Nephron (organoid): Measurements from ENCODE around the gene CBX2.

Experiments
- H3K27ac Mint-ChIP-seq, 3 experiments: 2 replicates each; pipeline ENCODE4 v1.8.0; 2020; ENCODE audit warnings: mixed read lengths in 3 of 3, mild to moderate bottlenecking in 2 of 3, moderate library complexity in 1 of 3
- H3K27me3 Mint-ChIP-seq: 2 replicates; pipeline ENCODE4 v1.8.0; 2021; ENCODE audit warnings: low read depth, mild to moderate bottlenecking, moderate library complexity, mixed read lengths
- H3K36me3 Mint-ChIP-seq: 2 replicates; pipeline ENCODE4 v1.8.0; 2020; ENCODE audit warnings: low read depth, mixed read lengths
- H3K4me1 Mint-ChIP-seq: 2 replicates; pipeline ENCODE4 v1.8.0; 2020; ENCODE audit warnings: mixed read lengths
- H3K4me3 Mint-ChIP-seq, 3 experiments: 2 replicates each; pipeline ENCODE4 v1.8.0; 2020; ENCODE audit warnings: mild to moderate bottlenecking in 3 of 3, mixed read lengths in 3 of 3, moderate library complexity in 2 of 3
- H3K9me3 Mint-ChIP-seq: 2 replicates; pipeline ENCODE4 v1.8.0; 2020; ENCODE audit warnings: mixed read lengths
- CTCF ChIP-seq, 3 experiments: fragments of 200-600 bp; sonication (generic); IDR thresholded peaks; one replicate each; pipeline ENCODE4 v1.5.0; 2021; ENCODE audit warnings: antibody characterized with exemption in 3 of 3; ENCODE audit not compliant: unreplicated experiment in 3 of 3

The CBX2 gene

GRCh38 chr17:79819534-79820276, 41.8 kb downstream of the CBX2 start:
- H3K27ac Mint-ChIP-seq, result no peak overlapping the region
- H3K36me3 Mint-ChIP-seq, result peaks cover 4% of the 10 kb centered on the region
- H3K4me1 Mint-ChIP-seq, result peaks cover 4% of the 10 kb centered on the region
- H3K27me3 Mint-ChIP-seq, result peaks cover 85% of the 10 kb centered on the region
- H3K9me3 Mint-ChIP-seq, result peaks cover 4% of the 10 kb centered on the region
- no peak for TF ChIP-seq CTCF (IDR thresholded peaks at IDR 0.05; ENCODE audit: unreplicated experiment in 3 of 3)
- no peak overlapping the region for H3K4me3 Mint-ChIP-seq

GRCh38 chr17:79820959-79821330, 43.0 kb downstream of the CBX2 start:
- Mint-ChIP-seq H3K4me1 (peaks cover 6% of the 10 kb centered on the region), H3K36me3 (peaks cover 4% of the 10 kb centered on the region), H3K27ac (no peak overlapping the region), H3K27me3 (peaks cover 85% of the 10 kb centered on the region), H3K9me3 (peaks cover 4% of the 10 kb centered on the region), H3K4me3 (no peak overlapping the region)
- TF ChIP-seq CTCF (IDR thresholded peaks at IDR 0.05; ENCODE audit: unreplicated experiment in 3 of 3), result no peak

- Mint-ChIP-seq H3K36me3 (peaks cover 4% of the 10 kb centered on the region), H3K9me3 (peaks cover 4% of the 10 kb centered on the region), H3K4me3 (no peak overlapping the region), H3K27ac (no peak overlapping the region), H3K27me3 (peaks cover 85% of the 10 kb centered on the region), H3K4me1 (peaks cover 8% of the 10 kb centered on the region)
- TF ChIP-seq CTCF (IDR thresholded peaks at IDR 0.05; ENCODE audit: unreplicated experiment in 3 of 3), result no peak
These were observed 43.6 kb downstream of the CBX2 start for GRCh38 chr17:79821331-79822095.

DNA sequence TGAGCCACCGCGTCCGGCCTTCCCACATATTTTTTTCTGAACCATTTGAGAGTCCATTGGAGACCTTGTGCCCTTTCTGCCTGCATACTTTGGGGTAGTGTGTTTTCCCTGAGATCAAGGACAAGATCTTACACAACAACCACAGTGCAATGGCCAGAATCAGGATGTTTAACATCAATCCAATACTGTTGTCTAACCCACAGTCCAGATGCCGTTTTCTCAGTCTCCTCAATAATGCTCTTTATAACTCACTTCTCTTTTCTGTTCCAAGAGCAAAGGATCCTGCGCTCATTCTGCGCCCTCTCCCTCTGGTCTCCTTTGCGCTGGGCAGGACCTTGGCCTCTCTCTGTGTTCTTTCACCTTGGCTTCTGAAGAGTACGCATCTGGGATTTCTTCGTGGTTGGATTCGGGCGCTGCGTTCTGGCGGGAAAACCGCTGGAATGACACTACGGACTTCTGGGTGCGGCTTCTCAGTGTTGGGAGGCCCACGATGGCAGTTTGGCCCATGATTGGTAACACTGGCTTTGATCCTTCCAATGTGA, 44.7 kb downstream of the CBX2 start:
- Mint-ChIP-seq H3K27me3 (peaks cover 83% of the 10 kb centered on the region), H3K27ac (no peak overlapping the region), H3K4me1 (peaks cover 20% of the 10 kb centered on the region), H3K9me3 (peaks cover 4% of the 10 kb centered on the region), H3K36me3 (peaks cover 4% of the 10 kb centered on the region), H3K4me3 (no peak overlapping the region)
- TF ChIP-seq CTCF (IDR thresholded peaks at IDR 0.05; ENCODE audit: unreplicated experiment in 3 of 3), result no peak

DNA sequence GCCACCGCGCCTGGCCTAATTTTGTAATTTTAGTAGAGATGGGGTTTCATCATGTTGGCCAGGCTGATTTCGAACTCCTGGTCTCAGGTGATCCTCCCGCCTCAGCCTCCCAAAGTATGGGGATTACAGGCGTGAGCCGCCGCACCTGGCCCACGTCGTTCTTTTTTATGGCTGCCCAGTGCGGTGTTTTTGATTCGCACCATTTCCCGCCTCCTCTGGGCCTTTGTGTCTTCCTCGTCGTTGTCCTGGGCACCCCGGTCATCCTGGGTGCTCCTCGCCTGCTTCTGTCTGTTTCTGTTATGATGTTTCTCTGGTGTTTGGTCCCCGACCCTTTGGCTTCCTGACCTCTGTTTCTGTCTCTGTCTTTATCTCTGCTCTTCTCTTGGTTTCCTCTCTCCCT, 46.3 kb downstream of the CBX2 start:
- peaks cover 75% of the 10 kb centered on the region for H3K27me3 Mint-ChIP-seq
- H3K9me3 Mint-ChIP-seq, result peaks cover 4% of the 10 kb centered on the region
- peaks cover 4% of the 10 kb centered on the region for H3K36me3 Mint-ChIP-seq
- no peak overlapping the region for H3K4me3 Mint-ChIP-seq
- H3K27ac Mint-ChIP-seq, result peak overlapping the region in 1 of 3 experiments; percentile 2
- peaks cover 31% of the 10 kb centered on the region for H3K4me1 Mint-ChIP-seq
- no peak for TF ChIP-seq CTCF (IDR thresholded peaks at IDR 0.05; ENCODE audit: unreplicated experiment in 3 of 3)
